HG03064 (cell line): ENCODE data around the gene GMDS.

ENCODE experiments used
- ATAC-seq: cut with Tn5 transposase; IDR thresholded peaks from one replicate; pipeline ENCODE4 v1.9.1; 2021; ENCODE audit warnings: low read depth; ENCODE audit not compliant: unreplicated experiment

The GMDS gene

GRCh38 chr6:1821513-1822183 lies 423.8 kb downstream of the GMDS start:
- no peak for ATAC-seq

GRCh38 chr6:1821164-1821512 lies 424.3 kb downstream of the GMDS start:
- no peak for ATAC-seq

- no peak for ATAC-seq
Observed at GRCh38 chr6:1820714-1821113, 424.7 kb downstream of the GMDS start.

GRCh38 chr6:1820165-1820564 lies 425.2 kb downstream of the GMDS start:
- ATAC-seq, result no peak

GRCh38 chr6:1819007-1819406 lies 426.4 kb downstream of the GMDS start:
- no peak for ATAC-seq

- ATAC-seq, result no peak
Observed at GRCh38 chr6:1817033-1817761, 428.2 kb downstream of the GMDS start.

GRCh38 chr6:1815827-1816452 lies 429.5 kb downstream of the GMDS start:
- ATAC-seq, result no peak

GRCh38 chr6:1814279-1814678 lies 431.1 kb downstream of the GMDS start:
- ATAC-seq, result no peak

GRCh38 chr6:1812487-1812886 lies 432.9 kb downstream of the GMDS start:
- no peak for ATAC-seq

GRCh38 chr6:1812034-1812433 lies 433.4 kb downstream of the GMDS start:
- ATAC-seq, result no peak

- ATAC-seq, result no peak
Observed at GRCh38 chr6:1810880-1811279, 434.5 kb downstream of the GMDS start.

- no peak for ATAC-seq
Observed at GRCh38 chr6:1809291-1809988, 436.0 kb downstream of the GMDS start.

GRCh38 chr6:1806935-1807334 lies 438.5 kb downstream of the GMDS start:
- ATAC-seq, result no peak

GRCh38 chr6:1802491-1803395 lies 442.7 kb downstream of the GMDS start:
- ATAC-seq, result no peak

GRCh38 chr6:1801401-1801800 lies 444.0 kb downstream of the GMDS start:
- no peak for ATAC-seq

GRCh38 chr6:1800845-1801244 lies 444.6 kb downstream of the GMDS start:
- ATAC-seq, result no peak

- no peak for ATAC-seq
Observed at GRCh38 chr6:1798965-1799325, 446.5 kb downstream of the GMDS start.

- ATAC-seq, result no peak
Observed at GRCh38 chr6:1798303-1798964, 447.0 kb downstream of the GMDS start.

GRCh38 chr6:1797801-1798200 lies 447.6 kb downstream of the GMDS start:
- ATAC-seq, result peak; percentile 16
